Mucosa of gallbladder (tissue), 1 donor: Measurements from ENCODE around the gene ARL17B. TPM values are rescaled to one million over a fixed set of nuclear protein-coding genes. Genes with fewer than 3 reads are reported as not detected.
"Not testable (repeated sequence)": the region's sequence is repeated elsewhere in the genome, so short reads cannot be mapped to it uniquely, and the experiment has no call there.

Experiments
- DNase-seq: peaks from one replicate; pipeline ENCODE4 v3.0.0-alpha.2; 2020; ENCODE audit warnings: low spot score
- total RNA-seq: library from RNA; stranded (reverse); gene quantifications from one replicate; pipeline ENCODE4 v1.2.1, GENCODE V29; 2021
- donor health status: DM: no; HTN: no; CAD: no.

ARL17B gene
- total RNA-seq = 20.9 TPM

DNA sequence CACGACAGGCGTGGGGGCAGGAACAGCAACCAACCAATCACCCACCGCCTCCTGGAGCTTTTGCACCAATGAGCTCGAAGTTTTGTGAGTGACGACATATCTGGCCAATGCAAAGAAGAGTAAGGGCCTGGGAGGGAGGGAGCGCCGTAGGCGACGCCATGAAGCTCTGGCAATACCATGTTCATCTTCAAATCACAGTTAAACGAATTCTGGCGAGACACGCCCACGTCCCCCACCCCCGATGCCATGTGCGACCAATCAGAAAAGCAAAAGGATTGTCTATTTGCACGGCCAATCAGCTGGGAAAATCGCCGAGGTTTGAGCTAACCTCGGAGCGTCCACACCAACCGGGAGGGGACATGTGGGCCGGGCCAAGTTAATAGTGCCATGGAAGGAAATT lies at the start of gene ARL17B:
ARL17B (minus strand) TSS at position 12 of the 400 bp plus-strand sequence. CDS start 3,369 bp downstream, outside the sequence.
- peak; percentile 97 for DNase-seq

DNA sequence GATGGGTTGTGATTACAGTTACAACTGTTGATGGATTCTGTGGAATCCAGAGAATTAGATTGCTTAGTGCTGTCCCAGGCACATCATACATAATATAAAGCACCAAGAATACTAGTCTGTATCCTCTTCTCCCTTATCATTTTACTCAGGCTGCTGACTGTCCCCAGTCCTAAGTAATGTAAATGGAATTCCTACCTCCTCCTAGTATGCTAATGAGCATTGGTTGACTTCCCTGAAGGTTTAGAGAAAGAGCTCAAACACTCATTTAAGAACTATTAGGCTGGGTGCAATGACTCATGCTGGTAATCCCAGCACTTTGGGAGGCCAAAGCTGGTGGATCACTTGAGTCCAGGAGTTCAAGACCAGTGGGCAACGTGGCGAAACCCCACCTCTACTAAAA lies 48.3 kb upstream of the ARL17B start:
- DNase-seq = not testable (repeated sequence)

DNA sequence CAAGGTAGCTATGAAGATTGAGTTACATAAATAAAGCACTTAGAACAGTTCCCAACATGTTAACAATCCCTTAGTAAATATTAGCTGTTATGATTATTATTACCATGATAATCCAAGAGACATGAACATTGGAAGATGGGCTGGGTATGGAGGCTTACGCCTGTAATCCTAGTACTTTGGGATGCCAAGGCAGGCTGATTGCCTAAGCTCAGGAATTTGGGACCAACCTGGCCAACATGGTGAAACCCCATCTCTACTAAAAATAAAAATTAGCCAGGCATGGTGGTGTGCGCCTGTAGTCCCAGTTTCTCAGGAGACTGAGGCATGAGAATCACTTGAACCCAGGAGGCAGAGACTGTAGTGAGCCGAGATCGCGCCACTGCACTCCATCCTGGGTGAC lies 45.6 kb upstream of the ARL17B start:
- DNase-seq = not testable (repeated sequence)

DNA sequence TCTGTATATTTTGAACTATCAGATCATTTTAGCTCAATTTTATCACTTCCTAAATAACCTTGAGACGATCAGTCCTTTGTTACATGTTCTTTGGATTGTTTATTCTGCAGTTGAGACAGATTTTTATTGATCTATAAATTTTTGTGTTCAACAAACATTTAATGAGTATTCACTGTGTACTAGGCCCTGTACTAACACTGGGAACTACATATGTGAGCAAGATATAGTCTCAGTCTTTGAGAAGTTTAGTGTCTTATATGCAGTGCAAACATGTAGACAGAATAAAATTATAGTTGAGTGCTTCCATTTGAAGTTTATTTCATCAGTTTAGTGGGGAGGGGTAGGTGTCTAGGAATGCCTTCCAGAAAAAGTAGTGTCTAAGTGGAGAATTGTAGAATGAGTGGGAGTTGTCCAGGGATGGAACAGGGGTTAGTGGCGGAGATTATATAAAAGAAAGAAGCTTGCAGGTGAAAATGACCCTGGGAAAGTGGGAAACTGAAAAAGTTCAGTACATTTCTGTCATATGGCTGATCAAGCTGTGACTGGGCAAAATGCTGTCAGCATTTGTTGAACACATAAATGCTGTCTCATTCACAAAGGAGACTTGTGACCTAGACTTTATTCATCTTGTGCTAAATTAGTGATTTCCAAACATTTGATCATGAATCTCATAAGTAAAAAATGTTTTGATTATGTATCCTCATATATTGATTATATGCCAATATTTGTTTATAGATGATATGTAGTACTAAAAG lies 39.6 kb upstream of the ARL17B start:
- DNase-seq = not testable (repeated sequence)

DNA sequence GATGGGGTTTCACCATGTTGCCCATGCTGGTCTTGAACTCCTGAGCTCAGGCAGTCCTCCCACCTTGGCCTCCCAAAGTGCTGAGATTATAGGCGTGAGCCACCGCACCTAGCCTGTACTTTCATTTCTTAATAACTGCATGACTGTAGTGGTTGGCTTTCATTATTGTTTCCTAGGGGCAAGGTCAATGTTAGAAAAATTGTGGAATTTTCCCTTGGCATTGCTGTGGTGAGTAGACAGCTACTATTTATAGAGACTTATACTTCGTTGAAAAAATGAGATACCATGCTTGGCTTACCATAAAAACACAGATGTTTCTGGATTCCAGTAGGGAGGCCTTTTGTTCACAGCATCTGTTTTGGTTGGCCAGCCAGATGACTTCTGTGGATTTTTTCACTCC lies 39.0 kb upstream of the ARL17B start:
- DNase-seq = not testable (repeated sequence)

DNA sequence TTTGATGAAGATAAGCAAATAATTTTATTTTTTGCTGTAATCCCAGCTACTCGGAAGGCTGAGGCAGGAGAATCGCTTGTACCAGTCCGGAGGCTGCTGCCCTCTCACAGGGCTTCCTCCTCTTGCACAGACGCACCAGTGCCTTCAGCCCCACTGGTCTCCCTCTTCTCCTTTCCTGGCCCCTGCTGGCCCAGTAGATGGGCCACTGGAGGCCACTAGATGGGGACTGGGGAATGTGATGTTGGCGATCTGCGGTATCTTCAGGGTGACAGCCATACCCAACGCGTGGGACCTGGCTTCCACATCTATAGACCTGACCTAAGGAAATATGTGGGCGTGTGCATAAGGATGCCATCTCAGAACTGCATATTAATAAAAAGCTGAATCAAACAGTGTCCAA lies 38.4 kb upstream of the ARL17B start:
- not testable (repeated sequence) for DNase-seq

DNA sequence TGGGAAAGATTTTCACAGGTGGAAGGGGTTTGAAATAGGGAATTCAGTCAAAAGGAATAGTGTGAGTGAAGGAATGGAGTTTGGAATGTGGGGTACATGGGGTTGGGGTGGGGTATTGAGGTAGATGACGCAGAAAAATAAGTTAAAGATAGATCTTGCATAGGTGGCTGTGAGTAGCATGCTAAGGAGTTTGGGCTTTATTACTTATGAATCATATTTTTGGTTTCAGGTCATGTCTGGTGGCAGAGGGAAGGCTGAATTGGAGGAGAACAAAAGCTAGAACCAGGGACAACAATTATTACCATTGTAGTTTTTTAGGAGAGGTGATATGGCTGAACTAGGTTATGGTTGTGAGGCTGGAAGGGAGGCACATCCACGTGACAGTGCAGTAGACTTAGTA lies 34.7 kb upstream of the ARL17B start:
- DNase-seq = not testable (repeated sequence)

DNA sequence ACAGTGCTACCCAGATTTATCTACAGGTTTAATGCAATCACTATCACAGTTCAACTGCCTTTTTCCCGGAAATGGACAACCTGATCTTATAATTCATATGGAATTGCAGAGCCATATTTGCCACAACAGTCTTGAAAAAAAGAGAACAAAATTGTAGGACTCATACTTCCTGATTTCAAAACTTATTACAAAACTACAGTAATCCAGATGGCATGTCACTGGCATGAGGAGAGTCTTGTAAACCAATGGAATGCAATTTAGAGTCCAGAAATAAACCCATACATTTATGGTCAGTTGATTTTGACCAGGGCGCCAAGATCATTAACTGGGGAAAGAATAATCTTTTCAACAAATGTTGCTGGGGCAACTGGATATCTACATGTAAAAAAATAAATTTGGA lies 32.1 kb upstream of the ARL17B start:
- DNase-seq = not testable (repeated sequence)

DNA sequence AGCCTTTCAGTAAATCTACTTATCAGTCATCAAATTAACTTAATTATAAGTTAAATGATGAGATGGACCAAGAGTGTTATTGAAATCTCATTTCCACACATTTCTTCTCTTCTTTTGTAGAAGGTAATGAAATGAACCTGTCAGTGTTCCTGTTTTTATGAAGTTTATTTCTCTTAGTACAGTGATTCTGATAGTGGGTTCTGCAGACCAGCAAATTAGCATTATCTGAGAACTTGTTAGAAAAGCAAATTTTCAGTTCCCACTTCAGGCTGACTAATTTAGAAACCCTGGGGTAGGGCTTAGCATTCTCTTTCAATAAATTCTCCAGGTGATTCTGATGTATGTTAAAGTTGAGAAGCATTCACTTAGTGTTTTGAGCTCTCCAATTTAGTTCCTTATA lies 23.9 kb upstream of the ARL17B start:
- not testable (repeated sequence) for DNase-seq

DNA sequence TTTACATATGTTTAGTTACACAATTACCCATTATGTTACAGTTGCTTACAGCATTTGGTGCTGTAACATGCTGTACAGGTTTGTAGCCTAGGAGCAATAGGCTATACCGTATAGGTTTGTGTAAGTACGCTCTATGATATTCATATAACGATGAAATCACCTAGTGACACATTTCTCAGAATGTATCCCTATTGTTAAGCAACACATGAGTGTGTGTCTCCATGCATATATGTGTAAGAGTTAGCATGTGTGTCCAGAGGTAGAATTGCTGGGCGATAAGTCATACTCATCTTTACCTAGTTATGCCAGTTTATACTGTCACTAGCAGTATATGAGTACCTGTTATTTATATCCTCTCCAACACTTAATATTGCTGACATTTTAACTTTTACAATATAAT lies 21.6 kb upstream of the ARL17B start:
- DNase-seq = not testable (repeated sequence)

DNA sequence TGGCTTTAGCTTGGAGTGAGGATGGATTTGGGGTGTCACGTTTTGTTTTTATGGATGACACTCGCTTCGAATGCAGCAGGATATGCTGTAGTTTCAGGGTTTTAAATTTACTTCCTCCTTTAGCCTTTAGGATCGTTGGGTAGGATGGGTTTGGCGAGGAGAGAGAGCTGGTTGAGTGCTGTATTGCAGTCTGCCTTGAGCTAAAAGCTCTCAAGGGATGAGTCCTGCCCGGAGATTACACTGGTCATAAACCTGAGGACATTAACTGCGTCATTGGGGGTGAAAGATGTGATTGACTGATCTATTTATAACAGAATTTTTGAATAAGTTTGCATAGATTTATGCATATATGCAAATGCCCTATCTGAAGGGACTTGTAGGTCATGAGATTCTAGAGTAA lies 11.9 kb upstream of the ARL17B start:
- DNase-seq = not testable (repeated sequence)

DNA sequence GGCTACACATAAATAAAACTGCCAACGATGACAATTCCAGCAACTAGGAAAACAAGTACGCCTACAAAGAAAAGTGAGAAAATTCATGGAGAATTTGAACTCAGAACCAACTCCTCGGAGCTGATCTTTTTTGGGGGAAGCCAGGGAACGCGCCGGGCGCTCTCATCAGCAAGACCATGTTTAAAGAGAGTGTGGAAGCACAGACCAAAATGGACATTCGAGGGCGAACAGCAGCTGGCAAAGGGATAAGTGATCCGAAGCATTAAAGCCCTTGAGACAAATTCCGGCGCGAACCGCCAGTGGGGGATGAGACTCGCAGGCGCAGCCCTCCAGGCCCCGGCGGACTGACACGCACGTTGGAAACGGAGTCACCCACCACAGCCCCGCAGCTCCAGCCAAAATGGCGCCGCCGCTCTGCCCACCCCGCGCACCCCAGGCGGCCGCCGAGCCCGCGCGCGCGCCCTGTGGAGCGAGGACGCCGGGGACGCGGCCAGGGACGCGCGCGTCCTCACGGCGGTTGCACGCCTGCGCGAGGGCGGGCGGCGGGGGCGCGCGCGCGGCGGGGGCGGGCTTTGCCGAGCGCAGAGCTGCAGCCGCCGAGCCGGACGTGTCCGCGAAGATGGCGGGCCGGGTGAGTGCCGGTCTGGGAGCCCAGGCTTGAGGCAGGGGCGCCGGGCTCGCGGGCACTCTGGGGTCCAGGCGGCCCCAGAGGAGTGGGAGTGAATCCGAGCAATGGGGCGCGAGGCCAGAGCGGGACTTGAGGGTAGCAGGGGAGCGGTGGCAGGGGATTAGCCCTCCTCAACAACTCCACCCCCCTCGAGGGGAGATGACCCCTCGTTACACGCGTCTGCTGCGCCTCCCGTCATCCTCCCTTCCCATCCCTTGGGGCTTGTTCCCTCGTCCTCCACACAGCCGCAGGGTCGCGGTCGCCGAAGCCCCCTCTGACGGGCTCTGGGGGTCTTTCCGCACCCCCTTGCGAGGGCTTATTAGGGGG lies 11.0 kb upstream of the ARL17B start:
- DNase-seq = not testable (repeated sequence)

DNA sequence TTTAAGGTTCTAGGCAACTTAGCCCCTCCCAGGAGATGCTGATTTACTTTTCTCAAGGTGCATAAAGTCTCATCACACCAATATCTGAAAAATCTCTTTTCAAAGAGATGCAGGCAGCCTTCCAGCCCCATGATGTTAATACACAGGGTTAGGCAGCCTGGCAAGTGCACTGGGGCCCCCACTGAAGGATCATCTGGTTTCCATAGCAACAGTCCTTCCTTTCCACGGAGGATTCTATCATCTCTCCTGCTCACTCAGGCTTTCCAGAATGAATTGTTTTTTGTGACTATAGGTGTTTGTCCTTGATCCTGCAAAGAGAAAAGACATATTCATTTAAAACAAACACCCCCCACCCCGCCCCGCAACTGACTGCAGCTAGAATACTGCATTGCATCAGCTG lies 6.0 kb upstream of the ARL17B start:
- DNase-seq = not testable (repeated sequence)

DNA sequence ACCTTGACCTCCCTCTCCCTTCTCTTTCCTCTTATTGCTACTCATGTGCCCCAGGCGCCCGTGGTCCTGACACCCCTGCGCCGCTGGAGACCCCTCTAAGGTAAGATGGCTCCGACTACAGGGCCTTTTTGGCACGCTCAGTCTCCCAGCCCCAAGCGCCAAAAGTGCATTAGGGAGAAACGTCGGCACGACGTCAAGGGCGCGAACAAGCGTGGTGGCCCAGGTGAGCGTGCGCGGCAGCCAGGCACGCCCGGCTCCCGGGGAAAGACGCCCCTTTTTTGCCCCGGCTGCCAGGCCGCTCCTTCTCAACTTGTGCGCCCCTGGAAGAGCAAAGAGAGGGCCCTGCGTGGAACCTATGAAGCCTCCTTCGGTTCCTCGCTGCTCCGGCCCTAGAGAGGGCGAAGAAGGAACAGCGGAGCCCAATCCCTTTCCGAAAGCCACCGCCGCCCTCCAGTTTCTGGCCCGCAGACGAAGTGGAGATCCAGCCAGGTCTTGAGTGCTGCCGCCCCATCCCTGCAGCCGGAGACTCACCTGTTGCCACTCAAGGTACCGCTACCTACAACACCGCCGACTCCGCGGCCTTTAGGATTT lies 326 bp downstream of the ARL17B start:
- DNase-seq = not testable (repeated sequence)

DNA sequence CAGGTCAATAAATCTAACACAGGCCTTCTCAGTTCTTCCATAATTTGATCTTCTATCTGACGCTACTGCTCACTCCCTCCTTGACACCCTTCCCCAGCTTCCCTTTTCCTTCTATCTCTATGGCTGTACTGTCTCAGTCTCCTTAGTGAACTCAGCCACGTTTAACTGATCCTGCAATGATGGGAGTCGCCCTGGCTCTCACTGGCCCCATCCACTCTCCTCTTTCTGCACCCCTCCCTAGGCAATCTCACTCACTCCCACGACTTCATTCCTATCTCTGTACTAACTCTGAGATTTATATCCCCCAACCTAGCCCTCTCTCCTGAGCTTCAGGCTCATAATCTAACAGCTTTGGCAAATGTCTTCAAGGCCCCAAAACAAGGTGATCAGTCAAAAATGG lies 7.7 kb downstream of the ARL17B start:
- not testable (repeated sequence) for DNase-seq

DNA sequence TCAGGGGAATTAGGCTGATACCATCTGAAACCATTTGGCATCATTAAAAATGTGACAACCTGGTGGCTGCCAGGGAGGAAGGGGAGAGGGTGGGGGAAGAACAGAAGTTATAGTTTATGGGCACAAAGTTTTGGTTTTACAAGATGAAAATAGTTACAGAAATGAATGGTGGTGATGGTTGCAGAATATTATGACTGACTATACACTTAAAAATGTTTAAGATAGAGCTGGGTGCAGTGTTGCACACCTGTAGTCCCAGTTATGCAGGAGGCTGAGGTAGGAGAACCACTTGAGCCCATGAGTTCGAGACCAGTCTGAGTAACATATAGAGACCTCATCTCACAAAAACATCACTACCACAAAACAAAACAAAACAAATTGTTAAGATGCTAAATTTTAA lies 12.5 kb downstream of the ARL17B start:
- DNase-seq = not testable (repeated sequence)

DNA sequence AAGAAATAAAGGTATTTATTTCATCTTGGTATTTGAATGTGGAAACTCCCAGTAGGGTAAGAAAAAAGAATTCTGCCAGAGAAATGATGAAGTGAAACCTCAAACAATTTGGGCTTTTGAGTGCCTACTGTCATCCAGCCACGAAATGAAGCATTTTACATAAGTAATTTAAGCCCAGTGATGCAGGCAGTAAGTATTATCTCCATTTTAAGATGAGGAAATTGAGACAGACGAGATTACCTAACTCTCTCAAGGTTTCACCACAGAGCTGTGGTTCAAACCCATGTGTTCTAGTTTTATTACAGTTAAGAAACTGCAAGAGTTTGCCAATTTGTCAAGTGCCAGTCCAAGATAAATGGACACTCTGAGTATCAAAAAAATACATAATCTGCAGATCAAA lies 13.2 kb downstream of the ARL17B start:
- not testable (repeated sequence) for DNase-seq

DNA sequence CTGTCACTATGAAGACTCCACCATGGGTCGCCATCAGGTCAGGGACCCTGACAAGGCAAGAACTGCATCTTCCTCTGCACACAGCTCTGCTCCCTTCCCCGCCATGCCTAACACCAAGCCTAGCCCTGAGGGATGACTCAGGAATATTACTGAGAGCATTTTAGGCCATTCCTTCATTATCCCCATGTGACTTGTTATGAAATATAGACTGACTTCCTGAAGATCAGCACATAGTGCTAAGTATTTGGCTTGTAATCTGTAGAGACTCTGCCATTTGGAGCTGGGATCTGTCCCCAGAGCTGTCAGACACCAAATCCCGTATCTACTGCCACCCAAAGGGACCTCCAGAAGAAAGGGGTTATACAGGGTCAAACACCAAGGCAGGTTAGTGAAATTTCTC lies 19.4 kb downstream of the ARL17B start:
- not testable (repeated sequence) for DNase-seq

DNA sequence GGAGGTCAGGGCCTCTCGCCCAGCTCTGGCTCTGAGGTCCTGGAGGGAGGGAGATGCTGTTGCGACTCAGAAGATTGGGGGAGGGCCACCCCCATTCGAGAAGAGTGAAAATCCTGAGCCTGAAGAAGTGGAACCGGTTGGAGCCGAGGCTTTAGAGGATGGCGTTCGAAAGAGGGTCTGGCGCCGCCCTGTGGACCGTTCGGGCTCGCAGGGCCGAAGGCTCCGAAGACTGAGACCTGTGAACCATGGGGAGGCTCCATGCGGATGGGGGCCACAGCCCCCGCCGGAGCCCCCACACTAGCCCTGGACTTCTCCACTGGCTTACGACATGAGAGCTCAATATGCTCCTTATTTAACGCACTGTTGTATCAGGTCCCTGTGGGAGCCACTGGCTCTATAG lies 20.3 kb downstream of the ARL17B start:
- not testable (repeated sequence) for DNase-seq

DNA sequence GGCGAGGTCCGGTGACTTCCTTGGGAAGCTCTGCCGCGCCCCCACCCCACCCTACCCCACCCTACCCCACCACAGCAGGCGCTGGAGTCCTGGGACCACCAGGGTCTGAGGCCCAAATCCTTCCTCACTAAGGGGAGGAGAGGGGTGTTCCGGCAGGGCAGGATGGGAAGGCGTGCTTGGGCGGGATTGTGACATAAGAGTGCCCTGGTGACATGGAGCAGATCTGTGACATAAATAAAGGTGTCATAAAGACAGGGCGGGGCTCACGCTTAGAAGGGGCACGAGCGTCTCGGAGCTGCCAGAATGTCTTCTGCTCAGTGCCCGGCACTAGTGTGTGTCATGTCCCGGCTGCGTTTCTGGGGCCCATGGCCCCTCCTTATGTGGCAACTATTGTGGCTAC lies 66.7 kb downstream of the ARL17B start, which contains the start of gene LRRC37A:
LRRC37A (plus strand) TSS at position 301 of the 400 bp plus-strand sequence; CDS start at position 304, 3 bp downstream.
- DNase-seq = not testable (repeated sequence)

DNA sequence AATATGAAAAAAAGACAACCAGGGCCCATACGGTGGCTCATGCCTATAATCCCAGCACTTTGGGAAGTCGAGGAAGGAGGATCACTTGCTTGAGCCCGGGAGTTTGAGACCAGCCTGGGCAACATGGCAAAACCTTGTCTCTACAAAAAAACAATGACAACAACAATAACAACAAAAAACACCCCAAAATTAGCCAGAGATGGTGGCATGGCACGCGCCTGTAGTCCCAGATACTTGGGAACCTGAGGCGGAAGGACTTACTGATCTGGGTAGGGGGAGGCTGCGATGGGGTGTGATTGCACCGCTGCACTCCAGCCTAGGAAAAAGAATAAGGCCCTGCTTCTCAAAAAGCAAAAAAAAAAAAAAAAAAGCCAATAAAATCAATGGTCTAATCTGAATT lies 69.9 kb downstream of the ARL17B start:
- DNase-seq = not testable (repeated sequence)
